NCI-H146 treated with DMSO at 0.1 percent for 48 hours (cell line): Measurements from ENCODE around the gene NTSR1.

Experiments used
- DNase-seq: peaks from one replicate; lab custom pipeline; 2025; ENCODE audit not compliant: unreplicated experiment; lab: John Stamatoyannopoulos, UW

Gene NTSR1

DNA sequence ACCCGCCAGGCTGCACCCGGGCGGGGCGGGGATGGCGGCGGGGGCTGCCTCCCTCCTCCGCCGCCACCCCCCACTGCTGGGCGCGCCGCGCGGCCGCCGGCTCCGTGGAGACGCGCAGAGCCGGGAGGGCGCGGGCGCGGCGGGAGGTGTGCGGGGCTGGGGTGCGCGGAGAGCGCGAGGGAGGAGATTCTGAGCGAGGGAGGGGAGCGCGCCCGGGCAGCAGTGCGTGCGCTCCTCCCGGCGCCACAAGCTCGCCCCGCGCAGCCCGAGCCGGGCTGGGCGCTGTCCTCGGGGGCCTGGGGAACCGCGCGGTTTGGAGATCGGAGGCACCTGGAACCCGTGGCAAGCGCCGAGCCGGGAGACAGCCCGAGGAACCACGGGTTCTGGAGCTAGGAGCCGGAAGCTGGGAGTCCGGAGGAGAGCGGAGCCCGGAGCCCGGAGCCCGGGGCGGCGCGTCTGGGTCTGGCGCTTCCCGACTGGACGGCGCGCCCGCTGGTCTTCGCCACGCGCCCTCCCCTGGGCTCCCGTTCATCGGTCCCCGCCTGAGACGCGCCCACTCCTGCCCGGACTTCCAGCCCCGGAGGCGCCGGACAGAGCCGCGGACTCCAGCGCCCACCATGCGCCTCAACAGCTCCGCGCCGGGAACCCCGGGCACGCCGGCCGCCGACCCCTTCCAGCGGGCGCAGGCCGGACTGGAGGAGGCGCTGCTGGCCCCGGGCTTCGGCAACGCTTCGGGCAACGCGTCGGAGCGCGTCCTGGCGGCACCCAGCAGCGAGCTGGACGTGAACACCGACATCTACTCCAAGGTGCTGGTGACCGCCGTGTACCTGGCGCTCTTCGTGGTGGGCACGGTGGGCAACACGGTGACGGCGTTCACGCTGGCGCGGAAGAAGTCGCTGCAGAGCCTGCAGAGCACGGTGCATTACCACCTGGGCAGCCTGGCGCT, at the start of gene NTSR1:
Gene NTSR1 (plus strand): TSS at position 246 of the 946 bp plus-strand sequence. CDS start 372 bp downstream, at position 618.
- DNase-seq: no peak

DNA sequence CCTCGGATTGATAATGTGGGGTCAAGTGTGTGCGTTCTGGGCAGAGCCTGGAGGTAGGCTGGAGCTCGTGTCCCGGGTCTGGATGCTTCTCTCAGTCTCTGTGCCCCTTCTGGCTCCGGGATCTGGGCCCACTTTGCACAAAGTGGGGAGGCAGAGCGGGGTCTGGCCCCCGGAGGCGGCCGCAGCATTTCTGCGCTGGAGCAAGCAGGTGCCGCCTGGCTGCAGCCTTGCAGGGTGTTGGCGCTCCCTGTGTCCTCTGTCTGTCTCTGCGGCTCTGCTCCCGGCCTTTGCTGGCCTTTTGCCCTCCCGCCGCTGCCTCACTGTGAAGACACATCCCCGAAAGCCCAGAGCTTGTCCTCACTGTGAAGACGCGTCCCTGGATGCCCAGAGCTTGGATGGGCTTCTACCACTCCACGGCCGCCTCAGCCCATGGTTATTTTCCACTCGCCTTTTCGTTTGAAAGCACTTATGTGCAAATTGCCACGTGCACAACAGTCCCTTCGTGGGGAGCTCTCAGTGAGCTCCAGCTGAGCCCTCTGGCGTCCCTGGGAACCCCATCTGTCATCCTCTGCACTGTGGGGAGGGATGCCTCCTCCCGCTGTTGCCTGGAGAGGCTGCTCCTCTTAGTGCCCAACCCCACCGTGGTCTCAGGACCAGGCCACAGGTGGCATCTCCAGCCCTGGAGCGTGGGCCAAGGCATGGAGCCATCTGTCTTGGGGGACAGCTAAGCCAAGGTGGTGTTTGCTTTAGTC, 49.0 kb upstream of the NTSR1 start:
- DNase-seq: no peak

DNA sequence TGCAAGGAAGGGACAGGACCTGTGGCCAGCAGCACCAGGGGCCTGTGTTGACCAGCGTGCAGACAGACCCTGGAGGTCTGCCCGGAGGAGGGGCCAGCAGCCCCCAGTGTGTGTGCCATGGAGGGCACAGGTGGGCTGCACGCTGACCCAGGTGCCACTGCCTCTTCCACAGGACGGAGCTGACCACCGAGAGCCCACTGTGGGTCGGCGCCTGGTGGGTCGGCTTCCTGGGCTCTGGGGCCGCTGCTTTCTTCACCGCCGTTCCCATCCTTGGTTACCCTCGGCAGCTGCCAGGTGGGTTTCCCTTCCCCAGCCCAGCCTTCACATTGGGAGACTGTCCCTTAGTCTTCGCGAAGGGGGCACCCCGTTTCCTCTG, 48.4 kb upstream of the NTSR1 start:
- DNase-seq: no peak

DNA sequence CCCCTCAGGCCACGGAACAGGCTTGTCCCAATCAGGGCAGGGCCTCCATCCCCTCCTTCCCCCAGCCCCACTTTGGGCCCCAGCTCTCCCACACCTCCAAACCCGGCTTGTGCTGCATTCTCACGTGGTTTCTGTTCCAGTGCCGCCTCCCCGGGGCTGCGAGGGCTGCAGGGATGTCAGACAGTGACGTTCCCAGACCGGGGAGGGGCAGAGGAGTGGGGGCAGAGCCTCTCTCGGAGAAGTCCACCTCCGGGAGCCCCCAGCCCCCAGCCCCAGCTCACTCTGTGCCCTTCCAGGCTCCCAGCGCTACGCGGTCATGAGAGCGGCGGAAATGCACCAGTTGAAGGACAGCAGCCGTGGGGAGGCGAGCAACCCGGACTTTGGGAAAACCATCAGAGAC, 47.9 kb upstream of the NTSR1 start:
- no peak for DNase-seq

DNA sequence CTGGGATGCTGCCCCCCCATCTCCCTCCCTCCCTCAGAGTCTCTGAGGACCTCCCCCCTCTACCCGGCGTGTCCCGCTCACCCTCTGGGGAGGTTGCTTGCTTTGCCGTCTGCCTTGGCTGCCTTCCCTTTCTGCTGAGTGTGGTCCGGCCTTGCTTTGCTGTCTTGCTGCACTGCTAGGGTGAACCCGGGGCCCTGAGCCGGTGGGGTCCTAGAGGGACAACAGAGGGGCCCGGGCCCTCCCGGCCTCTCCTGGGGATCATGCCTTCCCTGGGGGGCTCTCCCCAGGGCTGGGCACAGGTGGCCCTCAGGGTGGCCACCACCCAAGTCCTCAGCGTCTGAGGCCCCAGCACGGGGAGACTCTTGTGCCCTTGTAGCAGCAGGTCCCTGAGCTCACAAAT, 47.0 kb upstream of the NTSR1 start:
- DNase-seq: no peak

DNA sequence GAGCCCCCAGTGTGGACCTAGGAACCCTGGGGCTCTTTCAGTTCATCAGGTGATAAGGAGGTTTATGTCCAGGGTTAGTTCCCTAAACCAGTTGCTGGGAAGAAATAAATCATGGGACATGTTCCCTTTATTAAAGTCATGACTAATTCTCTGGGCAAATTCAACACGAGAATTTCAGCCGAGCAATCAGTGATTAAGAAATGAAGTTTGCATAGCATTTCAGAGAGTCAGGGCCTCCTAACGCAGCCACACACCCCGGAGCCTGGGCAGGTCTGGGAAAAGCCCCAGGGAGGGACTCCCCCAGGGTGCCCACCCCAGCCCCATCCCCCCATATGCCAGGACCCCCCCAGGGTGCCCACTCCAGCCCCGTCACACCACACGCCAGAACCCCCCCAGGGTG, 46.2 kb upstream of the NTSR1 start:
- no peak for DNase-seq

DNA sequence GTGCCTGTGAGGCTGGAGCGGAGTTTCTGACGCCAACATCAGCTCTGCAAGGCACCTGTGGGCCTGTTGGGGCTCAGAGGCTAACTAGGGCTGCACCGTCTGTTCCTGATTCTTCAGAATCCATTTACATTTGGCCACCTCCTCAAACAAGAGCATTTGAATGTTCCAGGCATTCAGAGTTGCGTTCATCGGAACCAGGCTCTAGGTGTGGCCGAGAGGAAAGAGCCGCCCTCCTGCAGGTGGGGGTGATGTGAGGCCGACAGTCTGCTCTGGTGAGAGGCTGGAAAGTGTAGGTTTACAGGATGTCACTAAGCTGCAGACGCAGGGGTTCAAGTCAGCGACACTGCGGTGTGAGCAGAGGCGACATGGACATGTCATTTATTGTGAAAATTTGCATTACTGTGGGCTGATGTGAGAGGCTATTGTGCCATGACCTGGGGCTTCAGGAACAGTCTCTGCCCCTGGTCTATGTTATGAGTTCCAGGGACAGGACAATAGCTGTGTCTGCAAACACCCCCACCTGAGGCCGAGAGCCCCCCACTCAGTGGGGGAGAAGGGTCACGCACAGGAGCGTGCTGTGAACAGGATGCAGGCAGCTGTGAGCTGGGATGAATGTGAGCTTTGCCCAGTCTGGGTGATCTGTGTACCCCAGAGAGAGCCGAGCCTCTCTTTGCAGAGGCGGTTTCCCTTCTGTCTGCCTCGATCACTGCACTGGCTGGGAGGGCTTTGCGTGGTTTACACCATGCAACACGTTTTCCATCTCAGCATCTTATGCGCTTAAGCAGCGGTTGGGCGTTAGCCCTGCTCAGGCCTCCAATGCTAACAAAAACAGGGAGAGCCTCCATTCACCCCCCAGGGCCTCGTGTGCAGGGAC, 45.3 kb upstream of the NTSR1 start:
- DNase-seq: no peak

DNA sequence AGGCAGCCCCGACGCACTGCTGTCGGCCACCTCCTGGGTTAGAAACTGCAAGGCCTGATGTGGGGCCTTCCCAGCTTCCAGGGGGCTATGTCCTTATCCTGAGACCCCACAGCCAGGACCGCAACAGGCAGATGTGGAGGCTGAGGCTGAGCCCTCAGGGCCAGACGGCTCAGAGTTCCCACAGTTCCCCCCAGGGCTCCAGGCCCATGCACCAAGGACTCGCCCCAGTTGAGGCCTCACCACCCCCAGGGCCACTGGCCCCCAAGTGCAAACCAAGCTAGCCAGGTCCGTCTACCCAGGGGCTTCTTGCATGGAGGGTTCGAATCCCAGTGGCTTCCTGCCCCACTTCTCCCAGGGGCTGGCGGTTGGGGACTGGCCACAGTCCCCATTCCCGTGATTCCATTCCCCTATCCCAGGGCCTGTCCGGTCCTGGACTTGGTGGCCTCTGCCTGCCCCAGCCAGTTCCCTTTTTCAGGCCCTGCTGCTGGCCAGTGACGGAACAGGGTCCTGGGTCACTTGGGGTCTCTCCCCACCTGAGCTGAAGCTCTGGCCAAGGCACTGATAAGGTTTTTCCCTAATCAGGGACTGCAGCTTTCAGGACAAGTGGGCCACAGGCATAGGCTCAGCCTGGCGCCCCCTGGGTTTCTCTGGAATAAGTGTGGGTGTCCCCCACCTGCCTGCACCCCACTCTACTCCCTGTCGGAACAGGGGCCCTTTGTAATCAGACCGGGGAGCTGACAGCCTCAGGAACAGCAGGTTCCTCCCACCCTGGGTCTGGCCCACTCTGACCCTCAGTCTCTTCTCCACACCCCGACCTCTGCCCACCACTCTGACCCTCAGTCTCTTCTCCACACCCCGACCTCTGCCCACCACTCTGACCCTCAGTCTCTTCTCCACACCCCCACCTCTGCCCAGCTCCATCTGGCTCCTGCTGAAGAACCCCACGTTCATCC, 44.3 kb upstream of the NTSR1 start:
- no peak for DNase-seq

DNA sequence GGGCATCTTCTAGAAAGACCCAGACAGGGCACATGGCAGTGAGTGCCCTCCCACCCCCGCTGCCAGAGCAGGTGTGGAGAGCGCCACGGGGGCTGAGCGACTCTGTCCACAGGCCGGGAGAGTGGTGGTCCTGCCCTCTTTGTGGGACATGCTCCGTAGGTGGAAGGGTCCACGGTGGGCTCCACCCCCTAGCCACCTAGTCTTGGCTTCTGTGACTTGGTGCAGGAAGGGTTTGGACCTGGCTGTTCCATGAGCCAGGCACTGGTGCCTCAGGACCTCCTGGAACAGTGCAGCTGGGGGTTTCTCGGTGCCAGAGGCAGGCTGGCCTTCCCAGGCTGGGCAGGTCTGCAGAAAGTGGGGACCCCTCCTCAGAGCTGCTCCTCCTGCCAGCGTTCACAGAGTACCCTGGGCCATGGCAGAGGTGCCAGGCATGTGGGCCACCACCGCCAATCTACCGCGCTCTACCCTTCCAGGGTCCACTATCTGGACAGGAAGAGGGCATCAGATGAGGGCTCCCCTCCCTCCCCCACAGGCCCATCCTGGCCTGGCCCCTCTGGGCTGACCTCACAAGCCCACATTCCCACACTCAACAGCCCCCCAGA, 43.4 kb upstream of the NTSR1 start:
- no peak for DNase-seq

DNA sequence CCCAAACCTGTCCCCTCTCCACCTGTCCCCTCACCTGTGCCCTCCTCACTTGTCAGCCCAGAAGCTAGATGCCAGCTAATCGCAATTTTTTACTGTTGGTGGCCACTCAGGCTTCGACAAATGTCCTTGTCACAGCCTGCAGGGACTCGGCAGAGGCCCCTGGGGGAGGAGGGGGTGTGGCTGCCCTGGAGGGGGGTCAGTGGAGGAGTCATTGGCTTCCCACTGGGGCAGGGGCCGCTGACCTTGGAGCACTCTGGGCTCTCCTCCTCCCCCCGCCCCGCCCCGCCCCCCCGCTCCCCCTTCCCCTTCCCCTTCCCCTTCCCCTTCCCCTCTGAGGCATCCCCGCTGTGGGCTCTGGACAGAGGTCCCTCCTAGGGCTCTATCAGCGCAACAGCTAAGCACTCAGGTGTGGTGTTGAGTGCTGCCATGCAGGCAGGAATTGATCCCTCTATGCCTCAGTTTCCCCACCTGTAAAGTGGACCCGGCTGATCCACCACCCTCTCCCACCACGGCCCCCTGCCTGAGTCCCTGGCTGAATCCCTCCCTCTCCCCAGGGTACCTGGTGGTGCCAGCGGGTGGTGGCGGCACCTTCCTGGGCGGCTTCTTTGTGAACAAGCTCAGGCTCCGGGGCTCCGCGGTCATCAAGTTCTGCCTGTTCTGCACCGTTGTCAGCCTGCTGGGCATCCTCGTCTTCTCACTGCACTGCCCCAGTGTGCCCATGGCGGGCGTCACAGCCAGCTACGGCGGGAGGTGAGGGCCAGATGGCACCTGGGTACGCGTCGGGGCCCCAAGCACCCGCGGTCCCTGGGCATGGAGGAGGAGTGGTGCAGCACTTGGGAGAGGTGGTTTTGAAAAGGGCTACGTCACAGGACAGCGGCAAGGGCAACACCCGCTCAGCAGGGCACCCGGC, 42.6 kb upstream of the NTSR1 start:
- no peak for DNase-seq

DNA sequence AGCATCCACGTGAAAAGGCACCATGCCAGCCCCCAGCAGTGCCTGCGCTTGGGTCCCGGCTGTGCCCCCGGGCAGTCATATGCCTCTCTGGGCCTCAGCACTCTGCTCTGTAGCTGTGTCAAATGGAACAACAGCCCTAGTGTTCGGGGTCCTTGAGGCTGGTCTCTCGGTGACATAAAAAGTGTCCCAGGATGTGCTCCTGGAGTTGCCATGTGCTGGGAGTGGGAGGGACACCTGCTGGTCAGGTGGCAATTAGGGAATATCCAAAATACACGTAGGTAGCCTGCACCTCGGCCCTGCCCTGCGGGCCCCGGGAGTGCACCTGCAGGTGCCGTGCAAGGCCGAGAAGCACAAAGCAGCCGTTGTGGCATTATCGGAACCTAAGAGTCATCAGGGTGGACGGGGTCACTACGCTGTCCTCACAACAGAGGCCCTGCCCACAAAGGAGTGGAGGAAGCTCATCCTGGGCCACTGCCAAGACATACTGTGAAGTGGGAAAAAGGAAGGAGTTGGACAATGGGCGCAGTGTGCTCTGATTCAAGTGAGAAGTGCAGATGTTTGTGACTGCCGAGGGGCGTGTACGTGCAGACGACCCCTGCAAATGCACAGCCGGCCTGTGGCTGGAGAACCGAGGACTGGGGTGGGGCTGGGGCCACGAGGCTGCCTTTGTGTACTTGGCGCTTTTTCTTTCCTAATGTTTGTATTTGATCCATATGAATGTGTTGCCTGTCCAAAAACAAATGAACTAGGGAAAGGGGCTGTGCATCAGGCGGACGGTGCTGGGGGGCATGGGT, 41.7 kb upstream of the NTSR1 start:
- DNase-seq: no peak

DNA sequence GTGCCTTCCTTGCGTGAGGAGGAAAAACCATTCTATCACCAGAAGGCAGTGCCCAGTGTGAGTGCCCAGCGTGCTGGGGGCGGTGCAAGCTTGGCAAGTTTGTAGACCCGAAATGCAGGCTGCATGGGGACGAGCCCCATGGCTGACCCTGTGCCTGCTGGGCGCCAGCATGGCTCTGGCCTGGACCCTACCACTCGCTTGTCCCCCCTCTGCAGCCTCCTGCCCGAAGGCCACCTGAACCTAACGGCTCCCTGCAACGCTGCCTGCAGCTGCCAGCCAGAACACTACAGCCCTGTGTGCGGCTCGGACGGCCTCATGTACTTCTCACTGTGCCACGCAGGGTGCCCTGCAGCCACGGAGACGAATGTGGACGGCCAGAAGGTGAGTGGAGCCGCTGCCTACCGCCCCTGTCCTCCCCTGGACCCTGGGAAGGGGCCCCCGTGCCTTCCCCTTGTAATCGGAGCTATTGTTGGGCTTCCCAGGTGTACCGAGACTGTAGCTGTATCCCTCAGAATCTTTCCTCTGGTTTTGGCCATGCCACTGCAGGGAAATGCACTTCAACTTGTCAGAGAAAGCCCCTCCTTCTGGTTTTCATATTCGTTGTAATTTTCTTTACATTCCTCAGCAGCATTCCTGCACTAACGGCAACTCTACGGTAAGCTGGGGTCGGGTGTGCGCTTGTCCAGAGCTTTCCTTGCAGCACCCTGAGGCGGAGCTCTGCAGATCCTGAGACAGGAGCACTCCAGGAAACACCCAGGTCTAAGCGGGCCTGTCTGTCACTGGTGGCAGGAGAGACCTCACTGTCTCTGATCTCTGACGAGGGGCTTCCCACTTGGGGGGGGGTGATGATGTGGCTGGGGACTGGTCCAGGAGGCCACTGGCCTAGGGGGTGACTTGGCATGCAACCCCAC, 40.9 kb upstream of the NTSR1 start:
- DNase-seq: no peak

DNA sequence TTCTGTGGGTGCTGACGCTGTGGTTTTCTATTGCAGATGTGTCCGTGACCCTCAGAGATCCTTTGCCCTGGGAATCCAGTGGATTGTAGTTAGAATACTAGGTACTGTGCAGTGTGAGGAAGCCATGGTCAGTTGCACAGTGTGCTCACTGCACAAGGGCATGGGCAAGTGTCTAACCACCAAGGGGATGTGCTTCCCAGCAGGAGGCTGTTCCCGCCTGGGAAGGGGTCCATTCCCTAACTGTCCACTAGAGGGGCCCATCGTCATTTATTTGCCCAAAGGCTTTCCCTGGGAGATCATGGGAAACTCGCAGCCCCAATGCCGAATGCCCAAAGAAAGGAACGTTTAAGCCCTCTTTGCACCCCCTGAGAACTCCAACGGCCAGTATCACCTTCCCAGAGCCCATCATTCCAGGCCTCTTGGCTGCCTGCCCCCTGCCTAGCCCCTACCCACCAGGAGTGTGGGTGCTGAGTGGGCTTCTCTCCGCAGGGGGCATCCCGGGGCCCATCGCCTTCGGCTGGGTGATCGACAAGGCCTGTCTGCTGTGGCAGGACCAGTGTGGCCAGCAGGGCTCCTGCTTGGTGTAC, 40.1 kb upstream of the NTSR1 start:
- peak; percentile 49 for DNase-seq

DNA sequence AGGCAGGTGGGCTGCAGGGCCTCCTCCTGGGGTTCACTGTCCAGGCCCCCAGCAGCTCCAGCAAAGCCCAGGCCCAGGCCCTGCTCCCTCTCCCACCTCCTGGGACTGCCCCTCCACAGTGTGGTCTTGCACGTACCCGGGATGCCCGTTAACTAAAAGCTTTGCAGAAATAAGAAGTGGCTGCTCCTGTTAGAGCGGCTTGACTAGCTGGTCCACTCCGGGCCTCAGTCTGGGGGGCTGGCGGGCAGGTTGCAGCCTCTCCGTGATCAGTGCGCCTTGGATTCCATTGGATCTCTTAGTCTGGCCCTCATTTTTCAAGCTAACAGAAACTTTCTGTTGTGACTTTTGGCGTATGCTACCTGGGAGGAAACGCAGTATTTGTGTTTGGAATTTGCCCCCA, 39.4 kb upstream of the NTSR1 start:
- no peak for DNase-seq

DNA sequence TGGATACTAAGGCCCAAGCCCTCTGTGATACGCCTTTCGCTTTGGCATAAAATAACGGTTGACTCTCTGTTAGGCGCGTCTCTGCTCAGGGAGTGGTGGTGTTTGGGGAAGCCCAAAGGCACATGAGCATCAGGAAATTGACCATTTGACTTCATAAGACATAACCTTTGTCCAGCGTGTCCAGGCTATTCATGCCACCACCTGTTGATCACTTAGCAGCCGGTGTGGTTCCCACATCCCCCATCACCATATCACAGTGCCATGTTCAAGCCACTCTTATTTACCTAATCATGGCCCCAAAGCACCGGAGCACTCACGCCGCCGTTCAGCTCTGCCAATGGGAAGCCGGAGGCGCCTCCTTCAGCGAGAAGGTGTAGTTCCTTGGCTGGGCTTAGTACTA, 38.5 kb upstream of the NTSR1 start:
- no peak for DNase-seq

DNA sequence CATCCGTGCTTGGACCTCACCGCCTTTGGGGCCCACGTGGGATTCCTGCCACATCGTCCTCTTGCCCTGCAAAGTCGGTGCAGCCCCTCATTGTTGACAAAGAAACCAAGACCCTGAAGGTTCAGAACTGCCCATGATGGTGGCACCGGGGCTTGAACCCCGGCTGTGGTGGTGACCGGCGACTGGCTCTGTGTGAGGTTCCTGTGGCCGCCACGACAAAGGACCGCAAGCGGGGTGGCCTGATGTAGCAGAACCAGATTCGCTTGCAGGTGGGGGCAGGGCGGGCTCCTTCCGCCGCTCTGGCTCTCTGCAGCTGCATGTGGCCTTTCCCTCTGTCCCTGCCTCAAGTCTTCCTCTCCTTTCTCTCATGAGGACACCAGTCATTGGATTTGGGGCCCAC, 37.6 kb upstream of the NTSR1 start:
- DNase-seq: no peak

DNA sequence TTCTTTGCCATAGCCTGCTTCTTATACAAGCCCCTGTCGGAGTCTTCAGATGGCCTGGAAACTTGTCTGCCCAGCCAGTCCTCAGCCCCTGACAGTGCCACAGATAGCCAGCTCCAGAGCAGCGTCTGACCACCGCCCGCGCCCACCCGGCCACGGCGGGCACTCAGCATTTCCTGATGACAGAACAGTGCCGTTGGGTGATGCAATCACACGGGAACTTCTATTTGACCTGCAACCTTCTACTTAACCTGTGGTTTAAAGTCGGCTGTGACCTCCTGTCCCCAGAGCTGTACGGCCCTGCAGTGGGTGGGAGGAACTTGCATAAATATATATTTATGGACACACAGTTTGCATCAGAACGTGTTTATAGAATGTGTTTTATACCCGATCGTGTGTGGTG, 36.9 kb upstream of the NTSR1 start:
- no peak for DNase-seq
